ENCODE data around the gene OR5M10.
"Not testable (repeated sequence)": the region's sequence is repeated elsewhere in the genome, so short reads cannot be mapped to it uniquely, and the experiment has no call there.

Gene OR5M10

GRCh38 chr11:56577621-56578020 lies at the start of gene OR5M10:
Gene OR5M10 (minus strand): TSS chr11:56577721. CDS start chr11:56577721, 0 bp downstream.
- DNase-seq, result no peak

DNA sequence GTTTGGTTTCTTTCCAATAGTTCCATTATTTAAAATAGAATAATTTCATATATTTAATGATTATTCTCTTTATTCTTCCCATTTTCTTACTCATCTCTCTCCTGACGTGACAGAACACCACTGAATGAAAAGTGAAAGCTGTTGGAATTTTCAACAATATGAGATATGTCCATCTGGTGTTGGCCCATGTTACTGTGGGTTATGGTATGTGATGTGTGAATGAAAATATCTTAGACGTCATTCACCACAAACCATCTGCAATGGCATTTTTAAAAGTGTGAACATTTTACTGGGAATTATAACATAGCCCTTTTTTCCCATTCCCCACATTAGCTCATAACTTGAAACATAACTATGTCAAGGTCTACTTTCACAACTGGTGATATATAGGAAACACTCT lies 48.4 kb upstream of the OR5M10 start:
- no peak for DNase-seq

GRCh38 chr11:56624661-56625110 lies 47.2 kb upstream of the OR5M10 start:
- no peak for DNase-seq

GRCh38 chr11:56611174-56611573 lies 33.7 kb upstream of the OR5M10 start:
- DNase-seq, result no peak

DNA sequence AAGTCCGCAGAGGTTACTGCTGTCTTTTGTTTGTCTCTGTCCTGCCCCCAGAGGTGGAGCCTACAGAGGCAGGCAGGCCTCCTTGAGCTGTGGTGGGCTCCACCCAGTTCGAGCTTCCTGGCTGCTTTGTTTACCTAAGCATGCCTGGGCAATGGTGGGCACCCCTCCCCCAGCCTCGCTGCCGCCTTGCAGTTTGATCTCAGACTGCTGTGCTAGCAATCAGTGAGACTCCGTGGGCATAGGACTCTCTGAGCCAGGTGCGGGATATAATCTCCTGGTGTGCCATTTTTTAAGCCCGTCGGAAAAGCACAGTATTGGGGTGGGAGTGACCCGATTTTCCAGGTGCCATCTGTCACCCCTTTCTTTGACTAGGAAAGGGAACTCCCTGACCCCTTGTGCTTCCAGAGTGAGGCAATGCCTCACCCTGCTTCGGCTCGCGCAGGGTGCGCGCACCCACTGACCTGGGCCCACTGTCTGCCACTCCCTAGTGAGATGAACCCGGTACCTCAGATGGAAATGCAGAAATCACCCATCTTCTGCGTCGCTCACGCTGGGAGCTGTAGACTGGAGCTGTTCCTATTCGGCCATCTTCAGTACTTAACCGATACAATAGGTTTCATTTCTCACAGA lies 14.7 kb upstream of the OR5M10 start:
- DNase-seq, result not testable (repeated sequence)

- DNase-seq, result no peak
Measured at GRCh38 chr11:56558574-56558973, 18.9 kb downstream of the OR5M10 start.

- DNase-seq, result not testable (repeated sequence)
Measured at GRCh38 chr11:56554691-56555090, 22.8 kb downstream of the OR5M10 start.

GRCh38 chr11:56545531-56545930 lies 32.0 kb downstream of the OR5M10 start:
- no peak for DNase-seq

DNA sequence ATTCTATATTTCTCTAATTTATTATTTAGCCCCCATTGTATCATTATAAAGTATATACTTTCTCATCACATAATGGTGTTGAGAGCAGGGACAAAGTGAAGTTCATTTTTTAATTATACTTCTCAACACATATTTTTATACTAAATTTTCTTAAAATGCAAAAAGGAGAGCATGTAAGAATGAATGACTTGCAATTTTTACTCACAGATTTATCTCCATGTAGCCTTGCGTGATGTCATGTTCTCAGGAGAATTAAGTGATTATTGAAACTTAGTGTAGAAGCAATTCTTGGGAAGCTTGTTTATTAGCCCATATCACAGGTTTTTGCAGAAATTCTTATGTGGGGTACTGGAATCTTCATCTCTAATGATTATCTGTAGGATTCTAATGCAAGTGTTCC lies 33.8 kb downstream of the OR5M10 start:
- DNase-seq, result no peak

GRCh38 chr11:56543157-56543556 lies 34.4 kb downstream of the OR5M10 start, which contains the start of gene OR5M11:
Gene OR5M11 (minus strand): TSS chr11:56543257. CDS start chr11:56543257, 0 bp downstream.
- no peak for DNase-seq

GRCh38 chr11:56533054-56533740 lies 44.3 kb downstream of the OR5M10 start:
- DNase-seq, result no peak

- no peak for DNase-seq
Measured at GRCh38 chr11:56531856-56532255, 45.7 kb downstream of the OR5M10 start.
